NCI-H2196 (cell line): ENCODE results near the gene CTXND1.
A peak's percentile ranks its signal among the peaks of the same experiment; 100 is the strongest.
"Not testable (repeated sequence)": the region's sequence is repeated elsewhere in the genome, so short reads cannot be mapped to it uniquely, and the experiment has no call there.

ENCODE experiments used
- DNase-seq: peaks from one replicate; lab custom pipeline; 2025; ENCODE audit not compliant: unreplicated experiment; lab: John Stamatoyannopoulos, UW

The CTXND1 gene

DNA sequence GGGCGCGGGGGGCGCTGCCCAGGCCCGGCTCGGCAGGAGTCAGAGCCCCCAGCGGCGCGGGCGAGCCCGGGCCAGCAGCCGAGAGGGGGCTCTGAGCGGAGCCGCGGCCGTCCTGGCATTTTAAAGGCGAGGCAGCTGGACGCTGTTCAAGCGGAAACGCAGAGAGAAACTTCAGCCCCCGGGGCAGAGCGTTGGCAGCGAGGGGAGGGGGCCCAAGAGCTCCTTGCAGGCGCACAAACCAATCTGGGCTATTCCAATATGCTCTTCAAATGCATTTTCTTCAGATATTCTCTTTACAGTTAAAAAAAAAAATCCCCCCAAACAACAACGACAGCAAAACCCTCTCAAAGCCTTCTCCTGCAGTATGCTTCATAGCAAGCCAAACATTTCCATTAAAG is at the start of gene CTXND1:
CTXND1 (minus strand) TSS at position 93 of the 398 bp plus-strand sequence. CDS start 50,264 bp downstream, outside the sequence.
- DNase-seq = no peak

DNA sequence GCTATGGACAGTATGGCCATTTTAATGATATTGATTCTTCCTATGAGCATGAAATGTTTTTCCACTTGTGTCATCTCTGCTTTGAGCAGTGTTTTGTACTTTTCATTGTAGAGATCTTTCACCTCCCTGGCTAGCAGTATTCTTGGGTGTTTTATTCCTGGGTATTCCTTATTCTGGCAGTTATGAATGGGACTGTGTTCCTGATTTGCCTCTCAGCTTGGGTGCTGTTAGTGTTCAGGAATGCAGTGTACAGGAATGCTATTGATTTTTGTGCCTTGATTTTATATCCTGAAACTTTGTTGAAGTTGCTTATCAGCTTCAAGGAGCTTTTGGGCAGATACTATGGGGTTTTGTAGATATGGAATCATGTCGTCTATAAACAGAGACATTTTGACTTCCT is 49.5 kb upstream of the CTXND1 start:
- no peak for DNase-seq

DNA sequence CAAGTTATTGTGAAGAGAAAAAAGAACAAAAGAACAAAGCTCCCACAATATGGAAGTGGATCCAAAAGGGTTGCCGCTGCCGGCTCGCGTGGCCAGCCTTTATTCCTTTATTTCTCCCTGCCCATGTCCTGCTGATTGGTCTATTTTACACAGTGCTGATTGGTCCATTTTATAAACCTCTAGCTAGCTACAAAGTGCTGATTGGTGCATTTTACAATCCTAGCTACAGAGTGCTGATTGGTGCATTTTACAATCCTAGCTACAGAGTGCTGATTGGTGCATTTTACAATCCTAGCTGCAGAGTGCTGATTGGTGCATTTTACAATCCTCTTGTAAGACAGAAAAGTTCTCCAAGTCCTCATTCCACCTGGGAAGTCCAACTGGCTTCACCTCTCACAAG is 43.8 kb upstream of the CTXND1 start:
- not testable (repeated sequence) for DNase-seq

DNA sequence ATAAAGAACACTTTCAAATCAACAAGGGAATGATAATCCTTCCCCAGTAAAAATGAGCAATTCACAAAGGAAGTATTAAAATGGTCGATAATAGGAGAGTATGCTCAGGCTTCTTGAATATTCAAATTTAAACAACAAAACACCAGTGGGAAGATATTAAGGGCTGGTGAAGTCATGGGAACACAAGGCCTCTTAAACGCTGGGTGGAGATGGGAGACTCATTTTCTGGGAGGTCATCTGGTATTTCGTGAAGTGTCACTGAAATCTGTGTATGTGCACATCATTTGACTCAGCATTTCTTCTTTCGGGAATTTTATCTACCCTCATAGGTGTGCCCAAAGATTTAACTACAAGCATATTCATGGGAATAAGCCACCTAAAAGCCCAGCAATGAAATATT is 40.1 kb upstream of the CTXND1 start:
- DNase-seq = no peak

DNA sequence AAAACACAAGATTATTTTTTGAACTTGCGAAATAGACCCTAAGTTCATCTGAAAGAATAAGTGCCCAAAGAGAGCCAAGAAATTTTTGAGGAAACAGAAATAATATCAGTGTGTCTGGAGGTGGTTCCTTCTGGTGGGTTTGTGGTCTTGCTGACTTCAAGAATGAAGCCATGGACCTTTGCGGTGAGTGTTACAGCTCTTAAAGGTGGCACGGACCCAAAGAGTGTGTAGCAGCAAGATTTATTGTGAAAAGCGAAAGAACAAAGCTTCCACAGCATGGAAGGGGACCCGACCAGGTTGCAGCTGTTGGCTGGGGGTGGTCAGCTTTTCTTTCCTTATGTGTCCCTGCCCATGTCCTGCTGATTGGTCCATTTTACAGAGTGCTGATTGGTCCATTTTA is 38.9 kb upstream of the CTXND1 start:
- DNase-seq = not testable (repeated sequence)

DNA sequence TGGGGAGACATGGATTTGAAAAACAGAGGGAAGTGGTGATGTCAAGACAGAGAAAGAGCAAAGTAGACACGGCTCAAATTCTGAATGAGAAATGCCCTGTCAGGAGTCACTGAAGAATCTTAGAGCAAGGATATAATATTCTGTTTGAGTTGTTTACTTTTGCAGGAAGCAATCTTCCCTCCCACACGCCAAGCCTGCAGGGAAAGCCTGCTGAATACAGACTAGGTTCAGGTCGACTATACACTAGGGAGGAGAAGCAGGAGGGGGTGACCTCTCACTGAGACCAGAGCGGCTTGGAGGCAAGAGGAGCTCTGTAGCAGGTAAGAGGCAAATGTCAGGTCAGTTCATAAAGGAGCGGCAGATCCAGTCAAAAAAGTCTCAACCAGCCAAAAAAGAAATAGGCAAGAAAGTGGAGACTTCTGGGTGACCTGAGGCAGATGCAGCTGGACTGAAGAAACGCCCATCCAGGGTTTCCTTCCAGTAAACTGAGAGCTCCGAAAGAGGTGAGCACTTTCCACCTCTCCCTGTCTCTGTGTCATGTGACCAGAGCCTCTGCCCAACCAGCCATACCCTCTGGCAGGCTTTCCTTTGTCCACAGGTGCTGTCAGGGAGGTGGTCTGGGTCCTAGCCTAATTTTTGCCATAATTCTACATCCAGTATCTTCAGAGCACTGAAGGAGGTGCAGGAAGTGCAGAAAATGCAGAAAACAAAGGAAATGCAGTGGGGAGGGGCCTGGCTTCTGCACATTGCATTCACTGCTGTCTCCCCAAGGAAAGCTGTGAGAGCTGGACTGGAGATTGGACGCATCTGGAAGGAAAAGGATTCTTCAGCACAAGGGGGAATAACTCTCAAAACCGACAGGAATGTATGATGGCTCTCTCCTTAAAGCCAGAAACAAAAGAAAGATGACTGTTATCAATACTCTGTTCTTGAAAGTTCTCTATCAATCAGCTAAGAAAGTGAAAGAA is 37.8 kb upstream of the CTXND1 start:
- DNase-seq = no peak

DNA sequence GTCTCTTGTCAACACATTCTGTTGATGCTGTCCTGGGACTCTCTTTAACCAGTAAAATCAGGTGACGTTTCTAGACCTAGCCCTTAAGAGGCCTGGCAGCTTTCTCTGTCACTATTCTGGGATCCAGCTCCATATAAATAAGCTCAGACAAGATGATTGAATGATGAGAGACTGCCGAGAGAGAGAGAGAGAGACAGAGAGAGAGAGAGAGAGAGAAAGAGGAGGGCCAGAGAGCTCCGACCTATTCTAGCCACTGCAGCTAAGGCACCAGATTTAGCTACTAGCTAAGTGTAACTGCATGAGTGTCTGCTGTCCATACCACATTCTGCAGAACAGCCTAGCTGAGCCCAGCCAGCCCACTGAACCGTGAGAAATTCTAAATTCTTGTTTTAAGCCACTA is 36.1 kb upstream of the CTXND1 start:
- DNase-seq = no peak

DNA sequence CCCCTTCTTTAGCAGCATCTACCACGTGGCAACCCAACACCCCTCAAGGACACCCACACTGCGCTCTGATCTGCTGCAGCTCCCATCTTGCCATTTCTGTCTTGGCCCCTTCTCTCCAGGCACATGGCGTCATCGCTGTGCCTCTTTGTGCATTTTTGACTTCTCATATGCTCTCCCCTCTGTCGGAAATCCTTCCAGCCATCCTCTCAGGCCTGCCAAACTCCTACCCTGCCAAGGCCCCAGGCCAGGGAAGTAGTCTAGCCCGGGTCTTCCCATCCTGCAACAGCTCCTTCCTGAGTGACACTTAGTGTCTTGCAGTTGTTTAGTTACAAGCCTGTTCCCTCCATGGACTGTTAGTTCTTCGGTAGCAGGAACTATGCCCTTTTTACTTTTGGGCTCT is 34.0 kb upstream of the CTXND1 start:
- no peak for DNase-seq

DNA sequence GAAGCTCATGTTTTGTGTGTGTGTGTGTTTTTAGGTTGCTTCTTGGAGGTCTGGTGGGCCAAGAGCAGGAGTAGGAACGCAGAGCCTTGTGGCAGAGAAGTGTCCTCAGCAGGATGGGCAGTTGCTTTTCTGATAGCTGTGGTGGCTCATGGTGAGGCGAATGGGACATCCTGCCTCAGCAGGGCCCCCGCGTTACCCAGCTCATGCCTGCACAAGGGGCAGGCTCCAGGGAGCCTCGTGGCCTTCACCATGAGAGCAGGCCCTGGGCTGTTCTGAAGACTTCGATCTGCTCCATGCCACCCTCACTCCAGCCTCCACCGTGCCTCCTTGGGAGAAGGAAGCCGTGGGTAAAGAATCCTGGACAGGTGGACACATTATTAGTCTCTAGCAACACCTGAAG is 33.4 kb upstream of the CTXND1 start:
- no peak for DNase-seq

DNA sequence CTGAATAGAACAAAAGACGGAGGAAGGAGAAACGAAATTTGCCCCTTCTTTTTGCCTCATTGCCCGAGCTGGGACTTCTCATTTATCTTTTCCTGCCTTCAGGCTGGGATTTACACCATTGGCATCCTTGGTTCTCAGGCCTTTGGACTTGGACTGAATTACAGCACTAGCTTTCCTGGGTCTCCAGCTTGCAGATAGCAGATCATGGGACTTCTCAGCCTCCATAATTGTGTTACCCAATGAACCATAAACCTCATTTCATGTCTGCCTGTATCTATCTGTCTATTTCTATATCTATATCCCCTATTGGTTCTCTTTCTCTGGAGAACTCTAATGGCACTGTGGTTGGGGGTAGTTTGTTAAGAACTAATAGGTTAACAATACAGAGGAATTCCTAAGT is 31.5 kb upstream of the CTXND1 start:
- no peak for DNase-seq

DNA sequence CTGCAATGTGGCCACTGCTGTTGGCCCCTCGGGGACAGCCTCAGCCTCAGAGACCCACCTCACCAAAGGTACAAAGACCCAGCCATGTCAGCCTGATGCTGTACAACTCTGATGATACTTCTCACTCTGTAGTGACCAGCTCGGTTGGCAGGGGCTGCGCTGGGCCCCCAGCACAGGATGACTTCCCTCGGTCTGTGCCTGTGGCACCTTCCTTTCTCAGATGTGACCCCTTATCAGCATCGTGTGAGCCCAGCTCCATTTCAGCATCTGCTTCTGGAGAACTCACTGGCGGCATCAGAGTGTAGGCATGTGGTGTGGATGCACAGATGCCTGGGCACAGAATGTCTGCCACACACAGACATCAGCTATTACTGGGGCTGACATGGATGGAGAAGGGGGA is 25.1 kb upstream of the CTXND1 start:
- no peak for DNase-seq

DNA sequence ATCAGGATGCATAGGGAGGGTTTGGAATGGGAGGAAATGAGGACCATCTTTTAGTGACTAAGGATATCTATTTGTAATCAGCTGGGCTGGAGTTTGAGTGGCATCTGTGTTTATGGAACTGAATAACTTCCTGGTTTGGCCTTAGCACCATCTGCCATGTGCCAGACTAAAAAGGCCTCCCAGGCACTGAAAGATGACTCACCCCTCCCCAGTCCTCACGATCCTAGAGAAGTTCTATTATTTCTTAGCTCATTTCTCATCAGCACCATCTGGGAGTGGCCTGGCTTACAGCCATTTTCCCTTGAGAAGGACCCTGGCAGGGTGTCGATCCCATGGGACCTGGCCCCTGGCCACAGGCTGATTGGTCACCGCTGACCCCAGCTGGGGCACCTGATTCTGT is 23.9 kb upstream of the CTXND1 start:
- peak; percentile 3 for DNase-seq

DNA sequence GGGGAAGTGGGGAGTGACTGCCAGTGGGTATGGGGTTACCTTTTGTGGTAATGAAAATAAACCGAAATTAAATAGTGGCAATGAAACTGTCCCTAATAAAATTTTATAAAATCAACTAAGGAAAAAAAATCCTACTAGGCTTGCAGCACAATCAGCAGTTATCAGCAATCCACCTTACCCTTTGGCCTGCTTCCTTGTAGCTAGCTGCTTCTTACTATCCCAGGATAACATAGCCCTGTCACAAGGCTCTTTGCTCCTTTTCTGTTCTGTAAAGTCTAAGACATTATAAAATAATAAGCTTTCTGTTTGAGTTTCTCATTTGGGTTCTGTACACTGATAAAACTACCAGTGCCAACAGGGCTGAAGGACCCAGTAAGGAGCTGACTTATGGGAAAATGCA is 23.0 kb upstream of the CTXND1 start:
- DNase-seq = no peak

DNA sequence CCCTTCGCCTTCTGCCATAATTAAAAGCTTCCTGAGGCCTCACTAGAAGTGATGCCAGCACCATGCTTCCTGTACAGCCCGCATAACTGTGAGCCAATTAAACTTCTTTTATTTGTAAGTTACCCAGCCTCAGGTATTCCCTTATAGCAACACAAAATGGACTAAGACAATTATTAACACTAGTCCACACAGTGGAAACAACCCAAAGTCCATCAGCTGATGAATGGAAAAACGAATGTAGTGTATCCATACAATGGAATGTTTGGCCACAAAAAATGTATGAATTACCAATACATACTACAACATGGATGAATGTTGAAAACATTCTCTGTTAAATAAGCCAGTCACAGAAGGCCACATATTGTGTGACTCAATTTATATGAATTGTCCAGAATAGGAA is 22.5 kb upstream of the CTXND1 start:
- DNase-seq = no peak

DNA sequence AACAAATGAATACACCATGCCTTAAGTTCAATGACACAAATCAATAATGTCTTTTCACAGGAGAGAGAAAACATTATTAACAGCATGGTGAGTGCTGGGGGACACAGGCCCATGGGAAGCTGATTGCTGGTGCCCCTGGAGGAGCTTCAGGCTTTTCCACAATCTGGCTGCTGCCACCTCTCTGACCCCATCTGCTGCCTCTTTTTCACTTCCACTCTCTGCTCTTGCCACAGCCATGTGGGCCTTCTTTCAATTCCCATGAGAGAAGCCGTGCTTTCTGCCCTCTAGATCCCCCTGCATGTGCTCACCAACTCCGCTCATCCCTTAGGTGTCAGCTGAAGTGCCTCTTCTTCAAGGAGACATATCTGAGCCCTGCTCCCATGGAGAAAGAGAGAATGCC is 21.0 kb upstream of the CTXND1 start:
- no peak for DNase-seq

DNA sequence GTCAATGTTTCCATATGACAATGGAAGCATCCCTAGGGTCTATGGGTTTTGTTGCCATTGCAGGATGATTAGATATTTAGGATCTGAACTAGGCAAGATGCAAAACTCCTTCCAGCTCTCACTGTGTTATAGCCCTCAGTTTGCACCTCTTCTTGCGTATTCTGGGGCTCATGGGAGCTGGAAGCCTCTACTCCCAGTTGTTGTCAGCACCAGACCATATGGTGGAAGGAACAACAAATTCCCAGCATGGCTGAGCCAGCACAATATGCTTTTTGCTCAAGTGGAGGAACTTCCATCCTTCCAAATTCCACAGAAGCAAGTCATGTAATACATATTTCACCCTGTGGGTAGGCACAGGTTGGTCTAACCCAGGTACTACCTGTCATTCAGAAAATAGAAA is 18.5 kb upstream of the CTXND1 start:
- DNase-seq = no peak

DNA sequence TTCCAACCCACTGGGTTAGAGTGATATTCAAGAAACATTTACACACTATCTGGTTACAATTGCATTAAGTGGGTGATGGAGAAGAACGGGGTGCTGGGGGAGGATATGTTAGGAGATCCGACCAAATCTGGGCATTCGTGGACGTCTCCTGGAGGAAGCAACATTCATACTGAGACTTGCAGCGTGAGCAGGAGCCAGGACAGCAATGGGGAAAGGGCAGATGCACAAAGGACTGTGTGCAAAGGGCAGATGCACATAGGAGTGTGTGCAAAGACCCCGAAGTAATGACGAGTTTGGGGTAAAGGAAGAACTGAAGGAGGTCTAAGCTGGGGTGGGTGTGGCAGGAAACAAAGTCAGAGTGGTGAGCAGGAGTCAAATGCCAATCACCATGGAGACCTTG is 16.1 kb upstream of the CTXND1 start:
- DNase-seq = no peak

DNA sequence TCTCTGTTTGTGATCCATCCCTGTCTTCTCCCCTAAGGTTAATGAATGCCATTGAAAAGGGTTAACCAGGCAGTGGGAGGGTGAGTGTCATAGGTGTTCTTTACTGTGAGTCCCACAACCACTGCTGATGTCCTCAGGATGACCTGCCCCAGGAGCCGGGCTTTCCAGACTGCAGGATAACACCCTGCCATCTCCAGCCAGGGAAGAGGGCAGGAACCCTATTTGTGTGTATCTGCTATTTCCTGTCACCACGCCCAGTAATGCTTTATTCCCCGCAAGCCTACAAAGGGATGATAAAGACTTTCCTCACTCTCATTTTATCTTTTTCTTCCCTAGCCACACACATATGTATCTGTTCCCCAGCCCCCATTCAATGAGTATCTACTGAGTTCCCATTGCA is 15.6 kb upstream of the CTXND1 start:
- no peak for DNase-seq

DNA sequence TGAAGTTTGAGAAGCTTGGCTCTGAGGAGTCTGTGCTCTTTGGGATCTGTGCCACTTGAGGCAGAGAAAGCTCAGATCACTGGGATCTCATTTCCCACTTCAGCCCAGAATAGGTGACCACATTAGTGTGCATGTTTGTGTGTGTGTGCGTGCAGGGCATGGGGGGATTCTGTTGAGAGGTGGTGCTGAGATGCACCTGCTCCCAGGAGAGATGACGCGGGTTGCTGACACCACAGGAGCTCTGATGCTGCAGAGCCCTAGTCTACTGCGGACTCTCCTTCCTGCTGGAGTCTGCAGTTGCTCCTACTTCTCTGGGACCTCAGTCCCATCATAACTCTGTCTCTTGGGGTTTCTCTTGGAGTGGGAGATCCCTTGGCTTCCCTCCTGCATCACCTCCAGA is 14.7 kb upstream of the CTXND1 start:
- DNase-seq = no peak

DNA sequence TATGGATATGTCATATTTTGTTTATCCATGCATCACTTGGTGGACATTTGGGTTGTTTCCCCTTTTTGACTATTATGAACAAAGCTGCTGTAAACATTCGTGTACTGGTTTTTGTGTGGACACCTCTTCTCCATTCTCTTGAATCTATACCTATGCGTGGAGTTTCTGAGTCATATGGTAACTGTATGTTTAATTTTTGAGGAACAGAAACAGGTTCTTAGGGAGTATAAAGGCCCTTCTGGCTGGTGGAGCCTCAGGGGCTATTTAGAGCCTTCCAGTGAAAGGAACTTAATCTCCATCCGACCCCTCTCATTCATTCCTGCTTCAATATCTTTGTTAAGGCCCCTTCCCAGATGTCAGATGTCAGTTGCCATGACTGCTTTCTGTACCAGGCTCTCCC is 14.1 kb upstream of the CTXND1 start:
- DNase-seq = no peak

DNA sequence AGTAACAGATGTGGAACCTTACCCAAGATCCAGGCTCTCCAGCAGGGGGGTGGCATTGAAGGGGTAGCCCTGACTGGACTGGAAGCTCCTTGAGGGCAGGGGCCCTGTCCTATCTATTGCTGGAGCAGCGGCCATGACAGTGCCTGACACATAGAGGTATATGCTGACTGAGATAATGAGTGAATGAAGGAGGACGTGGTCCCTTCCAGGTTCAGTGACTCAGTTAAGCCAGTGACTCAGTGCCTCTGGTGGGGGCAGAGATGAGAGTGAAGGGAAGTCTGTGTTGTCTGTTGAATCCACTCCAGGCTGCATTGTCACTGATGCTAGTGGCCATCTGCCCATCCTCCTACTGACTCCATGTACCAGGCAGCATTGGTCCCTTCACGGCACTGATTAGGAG is 13.0 kb upstream of the CTXND1 start:
- DNase-seq = no peak

DNA sequence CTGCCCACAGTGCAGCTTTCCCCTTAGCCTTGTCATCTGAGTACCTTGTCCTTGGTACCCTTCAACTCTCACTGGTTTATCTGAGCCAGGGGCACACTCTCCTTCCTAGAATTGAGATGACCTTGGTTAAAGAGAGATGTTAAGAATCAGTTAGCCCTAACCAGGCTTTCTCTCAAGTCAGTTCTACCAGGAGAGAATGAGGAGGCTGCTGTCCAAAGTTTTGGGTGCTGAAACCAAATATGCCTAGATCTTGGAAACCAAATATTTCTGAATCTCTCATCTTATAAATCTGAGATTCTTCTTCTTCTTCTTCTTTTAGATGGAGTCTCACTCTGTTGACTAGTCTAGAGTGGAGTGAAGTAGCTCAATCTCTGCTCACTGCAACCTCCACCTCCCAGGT is 12.0 kb upstream of the CTXND1 start:
- no peak for DNase-seq

DNA sequence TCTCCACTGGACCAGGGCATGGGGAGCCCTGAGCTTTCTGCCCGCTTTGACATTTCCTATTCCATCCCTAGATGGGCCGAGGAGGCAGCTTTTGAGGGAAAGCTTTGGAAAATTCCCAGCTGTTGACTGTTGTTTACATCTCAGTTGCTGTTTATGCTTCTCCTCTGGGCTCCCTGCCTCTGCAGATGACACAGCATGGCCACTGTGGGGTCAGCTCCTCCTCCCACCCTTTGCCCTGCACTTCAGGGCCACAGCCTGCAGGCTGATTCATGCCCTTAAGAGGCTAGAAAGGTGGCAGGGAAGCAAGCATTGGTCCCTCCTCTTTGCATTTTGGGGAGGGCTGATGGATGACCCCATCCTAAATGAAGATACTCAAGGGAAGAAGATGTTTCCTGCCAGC is 8.5 kb upstream of the CTXND1 start:
- no peak for DNase-seq
